Measurements from ENCODE around the gene POU6F2.

Gene POU6F2

DNA sequence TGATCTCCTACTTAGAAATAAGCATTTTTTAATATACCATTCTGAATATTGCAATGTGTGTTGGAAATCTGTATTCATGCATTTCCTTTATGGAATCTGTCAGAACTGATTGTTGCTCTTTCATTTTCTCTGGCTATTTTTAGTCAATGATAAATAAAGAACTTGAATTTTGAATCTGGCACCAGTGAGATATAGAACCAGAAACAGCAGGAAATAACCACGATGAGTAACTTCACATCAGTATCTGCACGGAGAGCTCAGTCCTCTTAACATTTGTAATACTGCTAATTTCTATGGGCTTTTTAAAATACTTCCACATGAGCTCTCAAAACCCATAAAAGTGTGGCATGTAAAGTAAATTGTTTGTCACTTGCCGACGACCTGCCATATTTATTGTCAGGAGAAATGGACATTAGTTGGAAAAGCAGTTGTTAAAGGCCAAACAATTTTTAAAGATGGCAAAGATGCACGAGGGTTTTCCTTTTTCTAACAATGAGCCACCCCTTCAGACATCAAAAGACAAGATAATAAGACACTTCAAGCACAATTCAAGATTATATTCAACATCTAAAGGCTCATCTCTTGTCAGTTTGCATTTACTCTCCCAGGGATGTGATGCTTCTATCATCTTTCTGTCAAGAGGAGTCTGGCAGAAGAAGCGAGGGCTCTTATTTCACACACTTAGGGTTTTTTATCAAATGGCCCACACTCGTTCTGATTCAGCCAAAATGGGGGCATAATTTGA, 118.3 kb downstream of the POU6F2 start:
- ATAC-seq (ENCODE audit: low read depth), result no peak
- Histone ChIP-seq H3K36me3 (ENCODE audit: low read depth) (no peaks in the 10 kb centered on the region), H3K9me3 (ENCODE audit: severe bottlenecking) (no peaks in the 10 kb centered on the region), H3K4me1 (ENCODE audit: insufficient read depth, poor library complexity, severe bottlenecking) (no peaks in the 10 kb centered on the region), H3K27ac (ENCODE audit: poor library complexity, severe bottlenecking) (no peak overlapping the region), H3K27me3 (ENCODE audit: insufficient read depth, poor library complexity, severe bottlenecking) (no peaks in the 10 kb centered on the region), H3K4me3 (ENCODE audit: severe bottlenecking) (no peak overlapping the region)
- no peak for DNase-seq (ENCODE audit: low spot score)
- TF ChIP-seq, protein P1, sequence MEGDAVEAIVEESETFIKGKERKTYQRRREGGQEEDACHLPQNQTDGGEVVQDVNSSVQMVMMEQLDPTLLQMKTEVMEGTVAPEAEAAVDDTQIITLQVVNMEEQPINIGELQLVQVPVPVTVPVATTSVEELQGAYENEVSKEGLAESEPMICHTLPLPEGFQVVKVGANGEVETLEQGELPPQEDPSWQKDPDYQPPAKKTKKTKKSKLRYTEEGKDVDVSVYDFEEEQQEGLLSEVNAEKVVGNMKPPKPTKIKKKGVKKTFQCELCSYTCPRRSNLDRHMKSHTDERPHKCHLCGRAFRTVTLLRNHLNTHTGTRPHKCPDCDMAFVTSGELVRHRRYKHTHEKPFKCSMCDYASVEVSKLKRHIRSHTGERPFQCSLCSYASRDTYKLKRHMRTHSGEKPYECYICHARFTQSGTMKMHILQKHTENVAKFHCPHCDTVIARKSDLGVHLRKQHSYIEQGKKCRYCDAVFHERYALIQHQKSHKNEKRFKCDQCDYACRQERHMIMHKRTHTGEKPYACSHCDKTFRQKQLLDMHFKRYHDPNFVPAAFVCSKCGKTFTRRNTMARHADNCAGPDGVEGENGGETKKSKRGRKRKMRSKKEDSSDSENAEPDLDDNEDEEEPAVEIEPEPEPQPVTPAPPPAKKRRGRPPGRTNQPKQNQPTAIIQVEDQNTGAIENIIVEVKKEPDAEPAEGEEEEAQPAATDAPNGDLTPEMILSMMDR (IDR thresholded peaks at IDR 0.05; ENCODE audit: poor library complexity, severe bottlenecking), result no peak

DNA sequence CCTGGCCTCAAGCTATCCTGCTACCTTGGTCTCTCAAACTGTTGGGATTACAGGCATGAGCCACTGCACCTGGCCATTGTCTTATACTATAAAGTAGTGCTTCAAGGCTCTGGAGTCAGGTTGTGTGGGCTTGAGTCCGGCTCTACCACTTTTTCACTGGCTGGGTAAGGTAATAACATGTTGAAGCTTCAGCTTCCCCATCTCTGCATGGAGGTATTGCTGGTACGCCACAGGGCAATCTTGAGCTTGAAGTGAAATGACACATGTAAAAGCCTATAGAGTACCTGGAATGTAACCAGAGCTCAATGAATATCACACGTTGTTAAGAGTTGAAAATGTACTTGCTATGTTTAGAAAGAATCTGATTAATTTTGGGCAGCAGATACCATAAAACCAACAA, 120.8 kb downstream of the POU6F2 start:
- Histone ChIP-seq H3K4me1 (ENCODE audit: insufficient read depth, poor library complexity, severe bottlenecking) (no peaks in the 10 kb centered on the region), H3K9me3 (ENCODE audit: severe bottlenecking) (no peaks in the 10 kb centered on the region), H3K27me3 (ENCODE audit: insufficient read depth, poor library complexity, severe bottlenecking) (no peaks in the 10 kb centered on the region), H3K36me3 (ENCODE audit: low read depth) (no peaks in the 10 kb centered on the region), H3K27ac (ENCODE audit: poor library complexity, severe bottlenecking) (no peak overlapping the region), H3K4me3 (ENCODE audit: severe bottlenecking) (no peak overlapping the region)
- ATAC-seq (ENCODE audit: low read depth) (no peak), DNase-seq (ENCODE audit: low spot score) (no peak)
- TF ChIP-seq, protein P1 (IDR thresholded peaks at IDR 0.05; ENCODE audit: poor library complexity, severe bottlenecking), result no peak

GRCh38 chr7:39099146-39099545, 121.4 kb downstream of the POU6F2 start:
- Histone ChIP-seq H3K4me1 (ENCODE audit: insufficient read depth, poor library complexity, severe bottlenecking) (no peaks in the 10 kb centered on the region), H3K27ac (ENCODE audit: poor library complexity, severe bottlenecking) (no peak overlapping the region), H3K36me3 (ENCODE audit: low read depth) (no peaks in the 10 kb centered on the region), H3K9me3 (ENCODE audit: severe bottlenecking) (no peaks in the 10 kb centered on the region), H3K27me3 (ENCODE audit: insufficient read depth, poor library complexity, severe bottlenecking) (no peaks in the 10 kb centered on the region), H3K4me3 (ENCODE audit: severe bottlenecking) (no peak overlapping the region)
- ATAC-seq (ENCODE audit: low read depth) (no peak), DNase-seq (ENCODE audit: low spot score) (no peak)
- TF ChIP-seq, protein P1 (IDR thresholded peaks at IDR 0.05; ENCODE audit: poor library complexity, severe bottlenecking), result no peak

GRCh38 chr7:39100270-39100669, 122.6 kb downstream of the POU6F2 start:
- no peak for ATAC-seq (ENCODE audit: low read depth)
- Histone ChIP-seq H3K4me3 (ENCODE audit: severe bottlenecking) (no peak overlapping the region), H3K4me1 (ENCODE audit: insufficient read depth, poor library complexity, severe bottlenecking) (no peaks in the 10 kb centered on the region), H3K27me3 (ENCODE audit: insufficient read depth, poor library complexity, severe bottlenecking) (no peaks in the 10 kb centered on the region), H3K36me3 (ENCODE audit: low read depth) (no peaks in the 10 kb centered on the region), H3K9me3 (ENCODE audit: severe bottlenecking) (no peaks in the 10 kb centered on the region), H3K27ac (ENCODE audit: poor library complexity, severe bottlenecking) (no peak overlapping the region)
- TF ChIP-seq, protein P1 (IDR thresholded peaks at IDR 0.05; ENCODE audit: poor library complexity, severe bottlenecking), result no peak
- DNase-seq (ENCODE audit: low spot score), result no peak

- H3K9me3 ChIP-seq (ENCODE audit: severe bottlenecking), result no peaks in the 10 kb centered on the region
- no peak for ATAC-seq (ENCODE audit: low read depth)
- H3K4me3 ChIP-seq (ENCODE audit: severe bottlenecking), result no peak overlapping the region
- H3K4me1 ChIP-seq (ENCODE audit: insufficient read depth, poor library complexity, severe bottlenecking), result no peaks in the 10 kb centered on the region
- no peak for DNase-seq (ENCODE audit: low spot score)
- TF ChIP-seq, protein P1 (IDR thresholded peaks at IDR 0.05; ENCODE audit: poor library complexity, severe bottlenecking), result no peak
- H3K27ac ChIP-seq (ENCODE audit: poor library complexity, severe bottlenecking), result no peak overlapping the region
- no peaks in the 10 kb centered on the region for H3K27me3 ChIP-seq (ENCODE audit: insufficient read depth, poor library complexity, severe bottlenecking)
- no peaks in the 10 kb centered on the region for H3K36me3 ChIP-seq (ENCODE audit: low read depth)
Observed at GRCh38 chr7:39102234-39102633, 124.5 kb downstream of the POU6F2 start.

All from RWPE2 (cell line).